Lower leg skin (tissue), 4 donors: ENCODE data around the gene ADPRH. TPM values are rescaled to one million over a fixed set of nuclear protein-coding genes. Genes with fewer than 3 reads are reported as not detected.

Source experiments
- DNase-seq, 2 donors: peaks; one replicate each; pipeline ENCODE4 v3.0.0-alpha.2; 2019; ENCODE audit warnings: low spot score in 2 of 2
- H3K4me3 ChIP-seq: fragments of 200-600 bp; sonication (generic); 2 replicates; pipeline ENCODE4 v1.5.1; 2017; ENCODE audit warnings: mild to moderate bottlenecking, low read depth; ENCODE audit not compliant: poor library complexity, severe bottlenecking
- POLR2A ChIP-seq, 2 donors: fragments of 450-650 bp; IDR thresholded peaks; one replicate each; pipeline ENCODE4 v1.6.1; 2016 to 2017; ENCODE audit warnings: antibody characterized with exemption in 2 of 2, mild to moderate bottlenecking in 1 of 2, moderate library complexity in 1 of 2
- WGBS, 2 donors: methylation state at CpG; one replicate each; pipeline ENCODE4 v1.1.5; 2018; 5-methylcytosine and 5-hydroxymethylcytosine counted together
- intact Hi-C: fragments of 100-400 bp; cut with DNase I; formaldehyde crosslinking; loops from one replicate; pipeline ENCODE4 v1.15.0; 2023; ENCODE audit warnings: low total_unique reads
- total RNA-seq, 4 donors: library from RNA; depleted of rRNA; stranded (reverse); fragments of >200 nt; gene quantifications; one replicate each; pipeline ENCODE4 v1.1.0, GENCODE V29; 2016
- TF ChIP-seq, protein P1 (sequence below), 3 donors: fragments of 450-650 bp; IDR thresholded peaks; one replicate each; pipeline ENCODE4 v1.5.1; 2016; ENCODE audit warnings: antibody characterized with exemption in 3 of 3, mild to moderate bottlenecking in 3 of 3, moderate library complexity in 2 of 3

The ADPRH gene
- total RNA-seq, 4 donors from 2014 or later, result 1.1 to 3.6 (median 2.1) TPM

- TF ChIP-seq, protein P1, sequence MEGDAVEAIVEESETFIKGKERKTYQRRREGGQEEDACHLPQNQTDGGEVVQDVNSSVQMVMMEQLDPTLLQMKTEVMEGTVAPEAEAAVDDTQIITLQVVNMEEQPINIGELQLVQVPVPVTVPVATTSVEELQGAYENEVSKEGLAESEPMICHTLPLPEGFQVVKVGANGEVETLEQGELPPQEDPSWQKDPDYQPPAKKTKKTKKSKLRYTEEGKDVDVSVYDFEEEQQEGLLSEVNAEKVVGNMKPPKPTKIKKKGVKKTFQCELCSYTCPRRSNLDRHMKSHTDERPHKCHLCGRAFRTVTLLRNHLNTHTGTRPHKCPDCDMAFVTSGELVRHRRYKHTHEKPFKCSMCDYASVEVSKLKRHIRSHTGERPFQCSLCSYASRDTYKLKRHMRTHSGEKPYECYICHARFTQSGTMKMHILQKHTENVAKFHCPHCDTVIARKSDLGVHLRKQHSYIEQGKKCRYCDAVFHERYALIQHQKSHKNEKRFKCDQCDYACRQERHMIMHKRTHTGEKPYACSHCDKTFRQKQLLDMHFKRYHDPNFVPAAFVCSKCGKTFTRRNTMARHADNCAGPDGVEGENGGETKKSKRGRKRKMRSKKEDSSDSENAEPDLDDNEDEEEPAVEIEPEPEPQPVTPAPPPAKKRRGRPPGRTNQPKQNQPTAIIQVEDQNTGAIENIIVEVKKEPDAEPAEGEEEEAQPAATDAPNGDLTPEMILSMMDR (IDR thresholded peaks at IDR 0.05), result no peak
- no peak for TF ChIP-seq POLR2A (IDR thresholded peaks at IDR 0.05)
- intact Hi-C loops, result no loop called here
- no peak overlapping the region for H3K4me3 ChIP-seq
- WGBS, 2 donors, result 90 to 91% methylated on average over 7 of the region's 7 CpGs
- DNase-seq, result no peak
These were observed 22.0 kb upstream of the ADPRH start for GRCh38 chr3:119557192-119557876.

DNA sequence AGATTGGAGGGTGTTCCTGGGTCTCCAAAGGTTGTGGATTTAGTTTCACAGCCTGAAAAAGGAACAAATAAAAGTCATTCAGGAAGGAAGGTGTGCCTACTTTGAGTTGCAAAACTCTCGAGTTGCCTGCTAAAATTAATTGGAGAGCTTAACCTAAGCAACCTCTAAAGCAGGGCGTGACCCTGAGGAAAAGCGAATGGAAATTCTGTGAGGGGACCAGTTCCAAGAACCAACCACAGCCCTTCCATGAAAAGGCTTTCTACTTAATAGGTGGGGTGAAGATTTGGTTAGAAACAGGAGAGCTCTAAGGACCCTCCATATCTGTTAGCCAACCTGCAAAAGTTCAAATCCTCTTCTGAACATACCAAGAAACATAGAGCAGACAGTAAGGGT lies 21.4 kb upstream of the ADPRH start:
- H3K4me3 ChIP-seq, result no peak overlapping the region
- no peak for TF ChIP-seq POLR2A (IDR thresholded peaks at IDR 0.05)
- TF ChIP-seq, protein P1 (IDR thresholded peaks at IDR 0.05), result no peak
- DNase-seq, result no peak
- WGBS, 2 donors, result 63 to 64% methylated on average over 3 of the region's 3 CpGs
- intact Hi-C loops, result no loop called here

GRCh38 chr3:119558626-119559317 lies 20.5 kb upstream of the ADPRH start:
- TF ChIP-seq, protein P1 (IDR thresholded peaks at IDR 0.05), result no peak
- no peak for TF ChIP-seq POLR2A (IDR thresholded peaks at IDR 0.05)
- WGBS, 2 donors, result 91 to 95% methylated on average over 9 of the region's 9 CpGs
- DNase-seq, result no peak
- H3K4me3 ChIP-seq, result no peak overlapping the region
- intact Hi-C loops, result no loop called here

- no peak for TF ChIP-seq POLR2A (IDR thresholded peaks at IDR 0.05)
- TF ChIP-seq, protein P1 (IDR thresholded peaks at IDR 0.05), result no peak
- 25 to 32% methylated on average over 7 of the region's 7 CpGs for WGBS, 2 donors
- intact Hi-C loops, result no loop called here
- H3K4me3 ChIP-seq, result no peak within 1 kb of the TSS
- DNase-seq, result peak in 1 of 2 donors; percentile 29
These were observed 19.8 kb upstream of the ADPRH start, which contains the start of gene CD80 for GRCh38 chr3:119559441-119559963. Gene CD80, minus strand, starts transcription at chr3:119559614. Its CDS starts 1,886 bp downstream, at chr3:119557728.

- intact Hi-C loops, result no loop called here
- no peak overlapping the region for H3K4me3 ChIP-seq
- no peak for DNase-seq
- 68 to 82% methylated on average over 5 of the region's 5 CpGs for WGBS, 2 donors
- TF ChIP-seq, protein P1 (IDR thresholded peaks at IDR 0.05), result no peak
- TF ChIP-seq POLR2A (IDR thresholded peaks at IDR 0.05), result no peak
These were observed 19.1 kb upstream of the ADPRH start for GRCh38 chr3:119560160-119560559.
